DOHH2 (cell line): ENCODE data around the gene MMP20.

Experiments
- EZH2phosphoT487 ChIP-seq: fragments of 200-600 bp; sonication (generic); IDR thresholded peaks from 2 replicates; pipeline ENCODE4 v1.6.1; 2017; ENCODE audit warnings: borderline replicate concordance, mild to moderate bottlenecking, antibody characterized with exemption, low read length, moderate library complexity, mixed read lengths
- TF ChIP-seq, protein P1 (sequence below): fragments of 200-600 bp; sonication (generic); IDR thresholded peaks from one replicate; pipeline ENCODE4 v1.5.1; 2014; ENCODE audit warnings: antibody characterized with exemption, mild to moderate bottlenecking, low read depth, low read length; ENCODE audit not compliant: poor library complexity, severe bottlenecking

- TF ChIP-seq, protein P1, sequence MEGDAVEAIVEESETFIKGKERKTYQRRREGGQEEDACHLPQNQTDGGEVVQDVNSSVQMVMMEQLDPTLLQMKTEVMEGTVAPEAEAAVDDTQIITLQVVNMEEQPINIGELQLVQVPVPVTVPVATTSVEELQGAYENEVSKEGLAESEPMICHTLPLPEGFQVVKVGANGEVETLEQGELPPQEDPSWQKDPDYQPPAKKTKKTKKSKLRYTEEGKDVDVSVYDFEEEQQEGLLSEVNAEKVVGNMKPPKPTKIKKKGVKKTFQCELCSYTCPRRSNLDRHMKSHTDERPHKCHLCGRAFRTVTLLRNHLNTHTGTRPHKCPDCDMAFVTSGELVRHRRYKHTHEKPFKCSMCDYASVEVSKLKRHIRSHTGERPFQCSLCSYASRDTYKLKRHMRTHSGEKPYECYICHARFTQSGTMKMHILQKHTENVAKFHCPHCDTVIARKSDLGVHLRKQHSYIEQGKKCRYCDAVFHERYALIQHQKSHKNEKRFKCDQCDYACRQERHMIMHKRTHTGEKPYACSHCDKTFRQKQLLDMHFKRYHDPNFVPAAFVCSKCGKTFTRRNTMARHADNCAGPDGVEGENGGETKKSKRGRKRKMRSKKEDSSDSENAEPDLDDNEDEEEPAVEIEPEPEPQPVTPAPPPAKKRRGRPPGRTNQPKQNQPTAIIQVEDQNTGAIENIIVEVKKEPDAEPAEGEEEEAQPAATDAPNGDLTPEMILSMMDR = no peak
- TF ChIP-seq EZH2phosphoT487 = no peak
Observed at GRCh38 chr11:102545701-102546100, 79.4 kb downstream of the MMP20 start.
